ENCODE data around the gene CLIP4.

CLIP4 gene

GRCh38 chr2:29074411-29074810, 40.8 kb upstream of the CLIP4 start, which contains the start of gene PCARE:
TSS of gene PCARE (minus strand) at chr2:29074523. CDS start at chr2:29074261, 262 bp downstream.
- TF ChIP-seq ZFP30 (CRISPR knock-in tag; IDR thresholded peaks at IDR 0.05) (no peak), ZNF565 (CRISPR knock-in tag; conservative IDR thresholded peaks at IDR 0.05; ENCODE audit: low read depth) (no peak), CSRNP3 (CRISPR knock-in tag; IDR thresholded peaks at IDR 0.05) (no peak), RARB (CRISPR knock-in tag; IDR thresholded peaks at IDR 0.05) (no peak), TOX (CRISPR knock-in tag; IDR thresholded peaks at IDR 0.05; ENCODE audit: borderline replicate concordance) (no peak)
- ATAC-seq: no peak

DNA sequence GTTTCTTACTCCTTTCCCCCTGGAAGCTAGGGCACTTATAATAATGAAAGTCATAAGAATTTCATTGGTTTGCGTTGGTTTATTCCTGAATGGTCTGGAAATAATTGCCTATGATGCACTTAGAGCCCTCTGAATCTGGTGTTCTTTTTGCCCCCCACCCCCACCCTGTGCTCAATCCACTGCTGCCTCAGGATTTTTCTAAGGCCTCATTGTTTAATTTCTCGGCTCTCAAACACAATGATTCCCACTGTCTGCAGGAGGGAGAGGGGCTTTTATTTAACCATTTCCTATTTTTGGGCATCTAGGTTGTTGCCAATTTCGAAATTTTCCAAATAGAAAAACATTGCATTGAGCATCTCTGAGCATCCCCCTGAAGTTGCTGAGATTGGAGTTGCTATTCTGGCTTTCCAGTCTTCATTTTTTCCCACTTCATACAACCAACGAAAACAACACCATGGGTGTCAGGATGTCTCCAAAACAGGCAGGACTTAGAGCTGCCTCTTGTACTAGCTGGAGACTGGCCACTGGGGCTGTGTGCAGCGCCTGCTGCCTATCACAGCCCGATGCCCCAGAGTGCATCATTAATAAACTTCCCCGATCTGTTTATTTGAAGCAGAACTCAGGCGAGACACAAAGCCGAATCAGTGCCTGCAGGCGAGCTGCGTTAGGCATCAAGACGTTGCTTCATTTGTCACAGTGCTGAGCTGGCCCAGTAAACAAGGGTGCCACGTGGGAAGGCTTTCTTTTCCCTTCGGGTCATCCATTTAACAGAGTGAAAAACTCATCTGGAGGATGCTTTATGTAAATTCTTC, 39.1 kb upstream of the CLIP4 start:
- TF ChIP-seq ZNF565 (CRISPR knock-in tag; conservative IDR thresholded peaks at IDR 0.05; ENCODE audit: low read depth) (no peak), PATZ1 (CRISPR knock-in tag; IDR thresholded peaks at IDR 0.05; ENCODE audit: borderline replicate concordance) (no peak), ZNF70 (CRISPR knock-in tag; IDR thresholded peaks at IDR 0.05) (no peak), ISL1 (CRISPR knock-in tag; IDR thresholded peaks at IDR 0.05) (no peak), SNAI2 (CRISPR knock-in tag; IDR thresholded peaks at IDR 0.05) (no peak), POU6F1 (CRISPR knock-in tag; IDR thresholded peaks at IDR 0.05; ENCODE audit: borderline replicate concordance, low read depth) (no peak), GLIS3 (CRISPR knock-in tag; IDR thresholded peaks at IDR 0.05) (no peak)
- peak; percentile 57; the same call in 1 of the 3 replicates for ATAC-seq

DNA sequence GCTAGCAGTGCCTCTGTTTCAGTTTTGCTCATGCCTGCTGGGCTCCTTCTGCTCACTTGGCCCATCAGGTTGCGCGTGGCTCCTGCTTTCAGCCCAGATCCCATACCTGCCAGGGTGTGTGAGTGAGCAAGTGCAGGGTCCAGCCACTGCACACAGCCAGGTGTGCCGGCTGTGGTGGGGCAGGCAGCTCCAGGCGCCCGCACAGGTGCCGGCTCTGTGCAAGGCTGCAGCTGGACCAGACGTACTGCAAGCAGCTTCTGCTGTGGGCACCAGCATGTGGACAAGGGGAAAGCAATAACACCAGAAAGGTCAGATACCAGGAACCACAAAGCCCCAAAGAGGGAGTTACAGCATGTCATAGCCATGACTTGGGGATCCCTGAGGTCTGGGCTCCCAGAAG, 35.3 kb upstream of the CLIP4 start:
- ATAC-seq: no peak

More for the DNA sequence above, 35.3 kb upstream of the CLIP4 start:
- no peak for TF ChIP-seq ZNF70 (CRISPR knock-in tag; IDR thresholded peaks at IDR 0.05)
- no peak for TF ChIP-seq ISL1 (CRISPR knock-in tag; IDR thresholded peaks at IDR 0.05)
- TF ChIP-seq ESRRG (CRISPR knock-in tag; IDR thresholded peaks at IDR 0.05): no peak
- no peak for TF ChIP-seq OSR1 (CRISPR knock-in tag; IDR thresholded peaks at IDR 0.05)
- TF ChIP-seq GLIS3 (CRISPR knock-in tag; IDR thresholded peaks at IDR 0.05): no peak
- no peak for TF ChIP-seq ARNTL (CRISPR knock-in tag; IDR thresholded peaks at IDR 0.05; ENCODE audit: borderline replicate concordance, low read depth)
- TF ChIP-seq CSDC2 (CRISPR knock-in tag; IDR thresholded peaks at IDR 0.05): no peak
- no peak for TF ChIP-seq SNAI2 (CRISPR knock-in tag; IDR thresholded peaks at IDR 0.05)
- no peak for TF ChIP-seq POU6F1 (CRISPR knock-in tag; IDR thresholded peaks at IDR 0.05; ENCODE audit: borderline replicate concordance, low read depth)
- TF ChIP-seq TCF4 (CRISPR knock-in tag; IDR thresholded peaks at IDR 0.05; ENCODE audit: borderline replicate concordance): no peak
- TF ChIP-seq ZFP30 (CRISPR knock-in tag; IDR thresholded peaks at IDR 0.05): no peak
- TF ChIP-seq CSRNP3 (CRISPR knock-in tag; IDR thresholded peaks at IDR 0.05): no peak

All from SK-N-SH treated with all-trans-retinoic acid at 6 μM for 48 hours (cell line).